Gastroesophageal sphincter (tissue), 3 donors: ENCODE results near the gene MYBPC1.

Experiments used
- CTCF ChIP-seq, 4 experiments: fragments of 200-600 bp in 2 of 4; fragments of 450-650 bp in 2 of 4; sonication (generic) in 1 of 4; IDR thresholded peaks; one replicate each; pipeline ENCODE4 v1.5.1; 2017 to 2019; ENCODE audit warnings: antibody characterized with exemption in 4 of 4, mild to moderate bottlenecking in 2 of 4, moderate library complexity in 2 of 4
- EP300 ChIP-seq: sonication (generic); formaldehyde crosslinking; IDR thresholded peaks from one replicate; pipeline ENCODE4 v1.6.1; 2017; ENCODE audit warnings: antibody characterized with exemption, mild to moderate bottlenecking
- POLR2A ChIP-seq, 2 donors: fragments of 450-650 bp; IDR thresholded peaks; one replicate each; pipeline ENCODE4 v1.6.1; 2017; ENCODE audit warnings: antibody characterized with exemption in 2 of 2, mild to moderate bottlenecking in 2 of 2, moderate library complexity in 1 of 2
- POLR2AphosphoS5 ChIP-seq: sonication (generic); formaldehyde crosslinking; IDR thresholded peaks from one replicate; pipeline ENCODE4 v1.6.1; 2017; ENCODE audit warnings: antibody characterized with exemption

DNA sequence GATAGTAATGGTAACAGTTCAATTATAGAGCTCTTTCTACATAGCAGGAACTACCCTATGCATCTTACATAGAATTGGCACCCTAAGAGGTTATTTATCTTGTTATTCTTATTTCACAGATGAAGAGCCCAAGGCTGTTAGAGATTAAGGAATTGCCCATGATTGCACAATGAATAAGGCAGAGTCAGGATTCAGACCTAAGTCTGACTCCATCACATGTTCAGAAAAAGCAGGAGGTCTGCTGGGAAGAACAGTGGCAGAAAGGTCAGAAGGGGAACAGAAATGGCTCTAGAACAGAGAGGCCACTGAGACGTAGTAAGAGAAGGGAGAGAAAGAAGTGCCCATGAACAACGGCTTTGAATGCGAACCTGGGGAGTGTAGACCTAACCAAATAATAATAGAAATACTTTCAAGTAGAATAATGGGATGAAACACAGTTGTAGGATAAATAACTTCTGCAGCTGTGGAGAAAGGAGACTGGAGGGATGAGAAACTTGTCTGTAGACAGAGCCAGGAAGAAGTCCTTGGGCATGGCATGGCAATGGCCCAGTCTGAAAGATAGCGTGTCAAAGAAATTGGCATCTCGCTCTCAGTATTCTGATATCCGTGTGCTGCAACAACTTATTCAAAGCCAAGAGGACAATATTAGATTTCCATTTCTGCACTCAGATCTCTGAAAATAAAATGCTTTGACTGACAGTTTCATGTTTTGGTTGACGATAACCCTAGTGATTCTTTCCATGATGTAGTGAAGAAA lies 17.6 kb downstream of the MYBPC1 start:
- TF ChIP-seq POLR2A (IDR thresholded peaks at IDR 0.05) (no peak), CTCF (IDR thresholded peaks at IDR 0.05) (no peak), POLR2AphosphoS5 (no peak), EP300 (no peak)
